ENCODE measurements around the gene CGB5.
A peak's percentile ranks its signal among the peaks of the same experiment; 100 is the strongest.
"Not testable (repeated sequence)": the region's sequence is repeated elsewhere in the genome, so short reads cannot be mapped to it uniquely, and the experiment has no call there.

The CGB5 gene

DNA sequence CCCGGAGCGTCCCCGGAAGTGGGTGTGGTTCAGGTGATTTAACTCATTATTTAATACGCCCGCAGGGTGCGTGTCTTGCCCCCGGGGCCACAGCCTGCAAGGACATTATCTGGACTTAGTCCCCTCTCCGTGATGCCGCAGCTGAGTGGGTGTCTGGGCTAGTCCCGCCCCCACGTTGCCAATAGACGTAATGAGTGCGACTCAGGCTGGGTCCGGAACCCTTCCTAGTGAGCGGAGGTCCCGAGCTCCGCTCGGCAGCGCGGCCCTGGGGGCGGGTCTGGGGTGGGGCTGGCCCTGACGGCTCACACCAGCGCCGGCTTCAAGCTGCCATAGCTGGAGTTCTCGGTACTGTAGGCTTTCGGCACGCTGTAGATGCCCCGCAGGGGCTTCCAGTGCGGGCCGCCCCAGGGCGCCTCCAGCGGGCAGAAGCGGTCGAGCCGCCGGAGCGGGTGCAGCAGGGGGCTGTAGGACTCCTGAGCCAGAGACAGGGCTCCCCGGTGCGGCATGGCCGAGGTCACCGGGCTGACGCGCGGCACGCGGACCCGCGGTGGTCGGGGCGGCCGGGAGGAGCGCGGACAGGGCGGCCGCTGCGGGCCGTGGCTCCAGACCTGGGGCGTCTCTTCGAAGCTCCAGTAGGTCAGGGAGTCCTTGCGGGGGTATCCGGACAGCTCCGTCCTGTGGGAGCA, 25.8 kb upstream of the CGB5 start:
- TF ChIP-seq, protein P1, sequence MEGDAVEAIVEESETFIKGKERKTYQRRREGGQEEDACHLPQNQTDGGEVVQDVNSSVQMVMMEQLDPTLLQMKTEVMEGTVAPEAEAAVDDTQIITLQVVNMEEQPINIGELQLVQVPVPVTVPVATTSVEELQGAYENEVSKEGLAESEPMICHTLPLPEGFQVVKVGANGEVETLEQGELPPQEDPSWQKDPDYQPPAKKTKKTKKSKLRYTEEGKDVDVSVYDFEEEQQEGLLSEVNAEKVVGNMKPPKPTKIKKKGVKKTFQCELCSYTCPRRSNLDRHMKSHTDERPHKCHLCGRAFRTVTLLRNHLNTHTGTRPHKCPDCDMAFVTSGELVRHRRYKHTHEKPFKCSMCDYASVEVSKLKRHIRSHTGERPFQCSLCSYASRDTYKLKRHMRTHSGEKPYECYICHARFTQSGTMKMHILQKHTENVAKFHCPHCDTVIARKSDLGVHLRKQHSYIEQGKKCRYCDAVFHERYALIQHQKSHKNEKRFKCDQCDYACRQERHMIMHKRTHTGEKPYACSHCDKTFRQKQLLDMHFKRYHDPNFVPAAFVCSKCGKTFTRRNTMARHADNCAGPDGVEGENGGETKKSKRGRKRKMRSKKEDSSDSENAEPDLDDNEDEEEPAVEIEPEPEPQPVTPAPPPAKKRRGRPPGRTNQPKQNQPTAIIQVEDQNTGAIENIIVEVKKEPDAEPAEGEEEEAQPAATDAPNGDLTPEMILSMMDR (conservative IDR thresholded peaks at IDR 0.05), result peak; percentile 74
- peak overlapping the region; percentile 57; the same call in 1 of the 2 replicates for H3K27ac ChIP-seq

DNA sequence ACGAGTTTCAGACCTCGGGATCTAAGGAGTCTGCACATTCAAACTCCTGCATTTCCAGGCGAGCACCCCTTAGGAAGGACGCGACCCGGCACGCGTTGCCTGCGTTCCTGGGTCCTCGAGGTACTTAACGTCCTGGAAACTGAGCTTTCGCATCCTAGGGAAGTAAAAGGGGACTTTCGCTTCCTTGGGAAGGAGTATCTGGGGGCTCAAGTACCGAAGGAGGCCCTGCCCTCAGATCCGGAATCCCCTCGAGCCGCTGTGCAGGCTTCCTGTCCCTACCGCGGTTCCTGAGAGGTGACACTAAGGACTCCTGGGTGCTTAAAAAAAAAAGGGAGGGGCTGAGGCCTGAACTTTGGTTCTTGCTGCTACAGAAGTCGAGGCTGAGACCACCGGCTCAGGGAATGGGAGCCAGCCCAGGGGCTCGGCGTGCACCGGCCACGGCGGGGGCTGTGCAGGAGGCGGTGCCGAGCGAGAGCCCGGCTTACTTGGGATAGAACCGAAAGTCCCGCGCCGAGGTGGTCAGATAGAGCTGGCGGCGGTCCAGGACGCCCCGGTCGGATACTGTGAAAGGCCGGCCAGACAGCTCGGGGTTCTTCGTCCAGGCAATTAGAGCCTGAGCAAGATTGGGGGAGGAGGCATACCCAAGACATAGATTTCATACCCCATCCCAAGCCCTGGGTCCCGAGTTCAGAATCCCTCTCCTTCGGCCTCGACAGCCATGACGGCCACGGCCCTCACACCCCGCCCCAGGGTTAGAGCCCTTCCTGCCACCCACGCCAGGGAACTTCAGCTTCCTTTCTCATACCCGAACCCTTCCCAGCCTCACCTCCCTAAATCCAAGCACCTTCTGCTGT, 25.0 kb upstream of the CGB5 start:
- peak overlapping the region; percentile 57; the same call in 1 of the 2 replicates for H3K27ac ChIP-seq

DNA sequence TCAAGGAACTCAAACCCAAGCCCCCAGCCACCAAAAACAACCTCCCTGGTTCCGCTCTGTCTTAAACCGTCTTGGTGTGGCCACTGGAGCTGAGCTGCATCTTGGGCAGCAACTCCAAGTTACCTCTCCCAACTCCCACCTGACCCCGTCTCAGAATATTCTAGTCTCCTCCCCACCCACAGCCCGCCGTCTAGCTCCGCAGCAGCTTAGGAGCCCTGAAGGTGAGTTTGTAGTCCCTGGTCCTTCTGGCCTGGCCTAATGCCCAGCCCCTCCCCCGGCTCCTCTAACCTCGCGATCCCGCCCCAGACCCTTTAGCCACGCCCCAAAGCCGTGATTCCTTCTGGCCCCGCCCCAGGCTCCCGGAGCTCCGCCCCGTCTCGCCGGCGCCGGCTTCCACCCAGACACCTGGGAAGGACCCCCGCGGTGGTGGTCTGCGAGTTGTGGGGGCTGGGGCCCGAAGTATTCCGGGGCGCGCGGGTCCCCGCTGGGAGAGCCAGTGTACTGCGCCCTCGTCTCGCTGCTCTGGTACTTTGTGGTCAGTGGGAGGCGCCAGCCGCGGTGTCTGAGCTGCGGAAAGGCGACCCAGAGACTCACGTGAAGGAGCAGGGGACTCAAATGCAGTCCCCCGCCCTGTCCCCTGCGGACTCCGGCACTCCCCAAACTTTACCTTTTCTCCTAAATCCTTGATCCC, 24.3 kb upstream of the CGB5 start:
- TF ChIP-seq, protein P1 (conservative IDR thresholded peaks at IDR 0.05), result peak; percentile 20; the same call in 1 of the 2 replicates
- H3K27ac ChIP-seq, result no peak overlapping the region; the same call in 1 of the 2 replicates

DNA sequence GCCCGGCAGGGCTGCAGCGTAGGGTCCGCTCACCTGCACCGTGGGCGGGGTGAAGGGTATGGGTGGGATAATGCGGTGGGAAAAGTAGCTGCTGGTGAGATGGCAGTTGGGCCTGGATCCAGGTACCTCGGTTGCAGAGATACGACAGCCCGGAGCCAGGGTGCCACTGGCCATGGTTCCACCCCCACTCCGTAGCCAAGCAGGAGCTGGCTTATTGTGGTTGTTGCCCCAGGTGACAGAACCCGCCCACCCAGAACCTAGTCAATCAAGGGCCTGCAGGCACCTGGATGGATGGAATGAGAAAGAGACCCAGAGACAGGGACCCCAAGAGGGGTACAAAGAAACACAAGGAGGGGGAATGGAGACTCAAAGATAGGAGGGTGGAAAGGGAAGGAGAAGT, 23.3 kb upstream of the CGB5 start:
- TF ChIP-seq, protein P1 (conservative IDR thresholded peaks at IDR 0.05), result no peak
- no peak overlapping the region for H3K27ac ChIP-seq

DNA sequence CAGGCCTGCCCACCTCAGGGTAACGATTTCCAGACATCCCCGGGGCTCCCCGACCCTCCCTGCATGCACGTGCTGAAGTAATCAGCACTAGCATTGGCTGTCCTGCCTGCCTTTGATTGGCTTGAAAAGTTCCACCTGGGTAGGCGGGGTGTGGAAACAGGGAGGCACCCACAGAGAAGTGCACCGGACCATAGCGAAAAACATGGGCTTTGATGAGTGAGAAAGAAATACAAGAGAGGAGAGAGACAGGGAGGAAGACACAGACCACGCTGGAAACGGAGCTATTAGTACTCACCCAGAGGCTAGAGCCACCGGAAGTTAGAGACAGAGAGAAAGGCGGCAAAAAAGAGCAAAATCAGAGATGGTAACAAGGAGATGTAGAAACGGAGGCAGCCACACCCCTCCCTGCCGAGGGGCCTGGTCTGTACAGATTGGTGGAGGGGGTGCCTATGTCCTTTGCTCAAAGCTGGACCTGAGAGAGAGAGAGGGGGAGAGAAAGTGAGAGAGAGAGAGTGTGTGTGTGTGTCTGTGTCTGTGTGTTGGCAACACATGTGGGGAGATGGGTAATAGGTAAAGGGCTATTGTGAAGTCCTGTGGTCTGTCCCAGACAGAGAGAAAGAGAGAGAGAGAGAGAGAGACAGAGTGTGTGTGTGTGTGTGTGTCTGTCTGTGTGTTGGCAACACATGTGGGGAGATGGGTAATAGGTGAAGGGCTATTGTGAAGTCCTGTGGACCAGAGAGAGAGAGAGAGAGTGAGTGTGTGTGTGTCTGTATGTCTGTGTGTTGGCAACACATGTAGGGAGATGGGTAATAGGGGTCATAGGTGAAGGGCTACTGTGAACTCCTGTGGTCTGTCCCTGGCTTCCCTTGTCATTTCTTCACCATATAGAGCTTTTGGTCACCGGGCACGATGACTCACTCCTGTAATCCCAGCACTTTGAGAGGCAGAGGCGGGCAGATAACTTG, 22.4 kb upstream of the CGB5 start:
- TF ChIP-seq, protein P1 (conservative IDR thresholded peaks at IDR 0.05), result no peak
- H3K27ac ChIP-seq, result no peak overlapping the region

DNA sequence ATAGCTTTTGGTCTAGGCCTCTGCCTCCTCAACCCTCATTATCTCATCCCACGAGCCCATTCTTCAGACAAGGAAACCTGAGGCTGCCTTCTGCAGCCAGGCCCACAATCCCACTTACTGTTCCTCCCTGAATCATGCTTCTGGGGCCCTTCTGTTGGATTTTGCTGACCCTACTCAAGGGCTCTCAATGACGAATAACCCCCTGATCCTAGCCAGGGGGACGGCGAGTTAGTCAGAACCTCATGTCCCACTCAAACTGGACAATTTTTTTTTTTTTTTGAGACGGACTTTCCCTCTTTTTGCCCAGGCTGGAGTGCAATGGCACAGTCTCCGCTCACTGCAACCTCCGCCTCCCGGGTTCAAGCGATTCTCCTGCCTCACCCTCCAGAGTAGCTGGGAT, 21.5 kb upstream of the CGB5 start:
- TF ChIP-seq, protein P1 (conservative IDR thresholded peaks at IDR 0.05), result no peak
- no peak overlapping the region for H3K27ac ChIP-seq

DNA sequence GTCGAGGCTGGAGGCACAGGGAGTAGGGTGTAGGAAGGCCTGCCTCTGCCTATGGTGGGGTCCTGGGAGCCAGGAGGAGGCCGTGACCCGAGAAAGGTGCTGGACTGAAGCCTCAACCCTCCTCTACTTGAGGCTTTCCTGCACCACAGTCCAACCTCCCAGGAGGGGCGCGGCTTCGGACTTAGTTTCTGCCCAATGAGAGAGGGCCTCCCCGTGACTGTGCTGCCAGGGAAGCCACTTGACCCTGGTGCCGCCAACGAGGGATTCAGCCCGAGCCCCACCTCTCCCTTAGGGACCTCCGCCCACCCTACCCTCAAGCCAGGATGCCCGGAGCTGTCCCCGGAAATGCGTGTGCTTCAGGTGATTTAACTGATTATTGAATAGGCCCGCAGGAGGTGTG, 19.4 kb upstream of the CGB5 start, which contains the start of gene CGB3:
CGB3 (minus strand) TSS at position 101 of the 400 bp plus-strand sequence. CDS start 362 bp downstream, outside the sequence.
- not testable (repeated sequence) for H3K27ac ChIP-seq

DNA sequence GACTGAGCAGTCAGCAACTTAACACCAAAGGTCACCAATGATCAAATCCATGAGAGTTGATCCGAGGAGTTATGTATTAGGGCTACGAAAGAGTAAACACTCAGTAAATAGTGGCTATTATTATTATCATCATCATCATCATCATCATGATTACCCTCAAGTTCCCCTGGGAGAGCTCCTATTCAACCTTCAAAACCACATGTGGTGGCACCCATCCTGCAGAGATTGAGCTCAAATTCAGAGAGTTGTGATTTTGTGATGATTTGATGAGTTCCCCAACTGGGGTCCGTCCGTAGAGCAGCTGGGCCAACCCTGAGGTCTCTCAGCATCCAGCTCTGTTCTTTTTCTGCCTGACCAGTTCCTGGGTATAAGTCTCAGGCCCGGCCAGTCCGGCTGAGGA, 18.6 kb upstream of the CGB5 start:
- H3K27ac ChIP-seq, result not testable (repeated sequence)

DNA sequence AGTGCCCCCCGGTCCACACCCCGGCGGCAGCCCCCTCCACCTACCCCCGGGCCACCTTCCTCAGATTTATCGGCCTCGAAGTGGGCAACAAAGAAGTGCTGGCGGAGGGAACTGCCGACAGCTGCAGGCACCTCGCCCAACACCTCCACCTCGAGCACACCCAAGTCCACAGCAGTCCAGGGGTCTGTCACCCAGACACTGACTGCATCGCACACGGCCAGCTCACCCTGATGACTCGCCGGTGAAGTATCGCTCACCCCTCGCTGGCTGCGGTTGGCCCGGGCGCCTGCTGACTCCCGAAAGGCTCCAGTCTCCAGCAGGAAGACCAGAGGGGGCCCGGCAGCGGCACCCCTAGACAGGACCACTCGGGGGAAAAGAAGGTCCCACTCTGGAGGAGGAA, 18.0 kb upstream of the CGB5 start:
- not testable (repeated sequence) for H3K27ac ChIP-seq

DNA sequence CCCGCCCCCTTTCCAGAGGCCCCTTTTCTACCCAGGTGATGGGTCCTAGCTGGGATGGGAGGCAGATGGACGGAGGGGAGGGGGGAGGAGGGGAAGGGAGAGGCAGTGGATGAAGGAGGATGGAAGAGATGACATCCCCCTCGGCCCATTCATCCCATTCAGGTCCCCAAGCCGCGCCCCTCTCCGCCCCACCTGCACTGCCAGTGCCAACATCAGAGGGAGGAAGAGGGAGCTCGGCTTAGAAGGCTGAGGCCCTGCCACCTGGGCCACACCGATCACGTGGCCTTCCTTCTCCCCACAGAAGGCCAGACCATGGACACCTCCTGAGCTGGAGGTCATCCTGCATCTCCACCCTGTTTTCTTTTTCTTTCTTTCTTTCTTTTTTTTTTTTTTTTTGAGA, 15.0 kb upstream of the CGB5 start:
- not testable (repeated sequence) for H3K27ac ChIP-seq

DNA sequence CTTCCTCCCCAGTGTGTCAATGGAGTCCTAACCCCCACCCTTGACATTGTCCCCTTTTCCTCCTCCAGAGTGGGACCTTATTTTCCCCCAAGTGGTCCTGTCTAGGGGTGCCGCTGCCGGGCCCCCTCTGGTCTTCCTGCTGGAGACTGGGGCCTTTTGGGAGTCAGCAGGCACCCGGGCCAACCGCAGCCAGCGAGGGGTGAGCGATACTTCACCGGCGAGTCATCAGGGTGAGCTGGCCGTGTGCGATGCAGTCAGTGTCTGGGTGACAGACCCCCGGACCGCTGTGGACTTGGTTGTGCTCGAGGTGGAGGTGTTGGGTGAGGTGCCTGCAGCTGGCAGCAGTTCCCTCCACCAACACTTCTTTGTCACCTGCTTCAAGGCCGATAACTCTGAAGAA, 13.9 kb upstream of the CGB5 start:
- H3K27ac ChIP-seq, result not testable (repeated sequence)

DNA sequence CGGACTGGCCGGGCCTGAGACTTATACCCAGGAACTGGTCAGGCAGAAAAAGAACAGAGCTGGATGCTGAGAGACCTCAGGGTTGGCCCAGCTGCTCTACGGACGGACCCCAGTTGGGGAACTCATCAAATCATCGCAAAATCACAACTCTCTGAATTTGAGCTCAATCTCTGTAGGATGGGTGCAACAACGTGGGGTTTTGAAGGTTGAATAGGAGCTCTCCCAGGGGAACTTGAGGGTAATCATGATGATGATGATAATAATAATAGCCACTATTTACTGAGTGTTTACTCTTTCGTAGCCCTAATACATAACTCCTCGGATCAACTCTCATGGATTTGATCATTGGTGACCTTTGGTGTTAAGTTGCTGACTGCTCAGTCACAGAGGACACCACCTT, 13.3 kb upstream of the CGB5 start:
- H3K27ac ChIP-seq, result not testable (repeated sequence)

All from VCaP (cell line).